Upper lobe of left lung (tissue), 6 donors: ENCODE results near the gene ALKBH8. TPM values are rescaled to one million over a fixed set of nuclear protein-coding genes. Genes with fewer than 3 reads are reported as not detected.
A peak's percentile ranks its signal among the peaks of the same experiment; 100 is the strongest.

Source experiments
- ATAC-seq, 2 donors: fragments of 200-7000 bp; cut with Tn5 transposase; one replicate each; pipeline ENCODE4 v1.9.1; 2022; ENCODE audit warnings: mild to moderate bottlenecking in 2 of 2, moderate library complexity in 2 of 2; ENCODE audit not compliant: low FRiP score in 2 of 2
- DNase-seq, 2 donors: peaks; one replicate each; pipeline ENCODE4 v3.0.0-alpha.2; 2019 to 2020
- H3K27ac ChIP-seq, 4 donors: fragments of 200-600 bp; sonication (generic); one replicate each; pipeline ENCODE4 v1.5.1; 2016 to 2019
- H3K27me3 ChIP-seq, 4 donors: fragments of 200-600 bp; sonication (generic); one replicate each; pipeline ENCODE4 v1.5.1; 2017 to 2019
- H3K36me3 ChIP-seq, 4 donors: fragments of 200-600 bp; sonication (generic); one replicate each; pipeline ENCODE4 v1.5.1; 2016 to 2019
- H3K4me1 ChIP-seq, 4 donors: fragments of 200-600 bp; sonication (generic); one replicate each; pipeline ENCODE4 v1.5.1; 2018 to 2019
- H3K4me3 ChIP-seq, 4 donors: fragments of 200-600 bp; sonication (generic); one replicate each; pipeline ENCODE4 v1.5.1; 2017 to 2019; ENCODE audit warnings: mild to moderate bottlenecking in 2 of 4, moderate library complexity in 1 of 4
- H3K9me3 ChIP-seq, 4 donors: fragments of 200-600 bp; sonication (generic); one replicate each; pipeline ENCODE4 v1.5.1; 2018 to 2019
- EP300 ChIP-seq, 4 donors: sonication (generic); formaldehyde crosslinking; IDR thresholded peaks; one replicate each; pipeline ENCODE4 v1.5.1; 2017; ENCODE audit warnings: antibody characterized with exemption in 4 of 4, control low read depth in 2 of 4
- POLR2A ChIP-seq, 4 donors: fragments of 450-650 bp; IDR thresholded peaks; one replicate each; pipeline ENCODE4 v1.5.1; 2016 to 2017; ENCODE audit warnings: antibody characterized with exemption in 4 of 4, mild to moderate bottlenecking in 2 of 4
- POLR2AphosphoS5 ChIP-seq, 2 donors: sonication (generic); formaldehyde crosslinking; IDR thresholded peaks; one replicate each; pipeline ENCODE4 v1.5.1; 2017; ENCODE audit warnings: antibody characterized with exemption in 2 of 2
- WGBS, 2 donors: methylation state at CpG; one replicate each; pipeline ENCODE4 v1.1.5; 2017 to 2018; 5-methylcytosine and 5-hydroxymethylcytosine counted together
- total RNA-seq, 6 donors: library from RNA; depleted of rRNA in 4 of 6; stranded (reverse); fragments of >200 nt in 4 of 6; gene quantifications; one replicate each; pipeline versions ENCODE4 v1.1.0 to v1.2.1, GENCODE V29; 2016 to 2021
- TF ChIP-seq, protein P1 (sequence below), 6 experiments: fragments of 450-650 bp in 4 of 6; fragments of 200-600 bp in 2 of 6; sonication (generic) in 2 of 6; IDR thresholded peaks; one replicate each; pipeline ENCODE4 v1.5.1; 2016 to 2019; ENCODE audit warnings: antibody characterized with exemption in 6 of 6
- donor health status: DM: no; HTN: no; CAD: no; lungs with moderate emphysema.
- donor health status: DM: no; HTN: yes; CAD: no; lungs with severe emphysema.

The ALKBH8 gene
- total RNA-seq, 6 donors from 2014 or later = 2.1 to 10.9 (median 6.5) TPM

DNA sequence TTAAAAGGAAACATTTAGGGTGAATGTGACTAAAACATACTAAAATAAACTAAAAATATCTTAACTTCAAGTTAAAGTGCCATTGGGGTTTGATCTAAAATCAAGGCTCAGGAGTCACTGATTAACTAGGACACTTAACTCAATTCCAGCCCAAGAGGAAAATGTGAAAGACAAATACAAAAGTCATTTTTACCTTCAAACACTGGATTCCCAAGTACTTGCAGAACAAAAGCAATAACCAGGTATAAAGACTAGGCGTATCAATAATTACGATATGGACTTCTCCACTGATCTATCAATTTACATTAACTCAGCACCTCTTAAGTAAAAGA lies 15.6 kb downstream of the ALKBH8 start:
- no peak for ATAC-seq
- Histone ChIP-seq H3K27ac (peak overlapping the region in 3 of 4 donors; percentile 25 to 59 (median 50)), H3K9me3 (no peaks in the 10 kb centered on the region), H3K4me3 (no peak overlapping the region), H3K4me1 (peaks cover 0 to 17% (median 4%) of the 10 kb centered on the region in 4 donors), H3K27me3 (no peaks in the 10 kb centered on the region), H3K36me3 (peaks cover 0 to 49% (median 1%) of the 10 kb centered on the region in 4 donors)
- TF ChIP-seq EP300 (IDR thresholded peaks at IDR 0.05) (no peak), POLR2AphosphoS5 (IDR thresholded peaks at IDR 0.05) (no peak), POLR2A (IDR thresholded peaks at IDR 0.05) (no peak)
- TF ChIP-seq, protein P1, sequence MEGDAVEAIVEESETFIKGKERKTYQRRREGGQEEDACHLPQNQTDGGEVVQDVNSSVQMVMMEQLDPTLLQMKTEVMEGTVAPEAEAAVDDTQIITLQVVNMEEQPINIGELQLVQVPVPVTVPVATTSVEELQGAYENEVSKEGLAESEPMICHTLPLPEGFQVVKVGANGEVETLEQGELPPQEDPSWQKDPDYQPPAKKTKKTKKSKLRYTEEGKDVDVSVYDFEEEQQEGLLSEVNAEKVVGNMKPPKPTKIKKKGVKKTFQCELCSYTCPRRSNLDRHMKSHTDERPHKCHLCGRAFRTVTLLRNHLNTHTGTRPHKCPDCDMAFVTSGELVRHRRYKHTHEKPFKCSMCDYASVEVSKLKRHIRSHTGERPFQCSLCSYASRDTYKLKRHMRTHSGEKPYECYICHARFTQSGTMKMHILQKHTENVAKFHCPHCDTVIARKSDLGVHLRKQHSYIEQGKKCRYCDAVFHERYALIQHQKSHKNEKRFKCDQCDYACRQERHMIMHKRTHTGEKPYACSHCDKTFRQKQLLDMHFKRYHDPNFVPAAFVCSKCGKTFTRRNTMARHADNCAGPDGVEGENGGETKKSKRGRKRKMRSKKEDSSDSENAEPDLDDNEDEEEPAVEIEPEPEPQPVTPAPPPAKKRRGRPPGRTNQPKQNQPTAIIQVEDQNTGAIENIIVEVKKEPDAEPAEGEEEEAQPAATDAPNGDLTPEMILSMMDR (IDR thresholded peaks at IDR 0.05) = no peak
- DNase-seq = no peak
- 78 to 85% methylated on average over 2 of the region's 2 CpGs for WGBS, 2 donors

DNA sequence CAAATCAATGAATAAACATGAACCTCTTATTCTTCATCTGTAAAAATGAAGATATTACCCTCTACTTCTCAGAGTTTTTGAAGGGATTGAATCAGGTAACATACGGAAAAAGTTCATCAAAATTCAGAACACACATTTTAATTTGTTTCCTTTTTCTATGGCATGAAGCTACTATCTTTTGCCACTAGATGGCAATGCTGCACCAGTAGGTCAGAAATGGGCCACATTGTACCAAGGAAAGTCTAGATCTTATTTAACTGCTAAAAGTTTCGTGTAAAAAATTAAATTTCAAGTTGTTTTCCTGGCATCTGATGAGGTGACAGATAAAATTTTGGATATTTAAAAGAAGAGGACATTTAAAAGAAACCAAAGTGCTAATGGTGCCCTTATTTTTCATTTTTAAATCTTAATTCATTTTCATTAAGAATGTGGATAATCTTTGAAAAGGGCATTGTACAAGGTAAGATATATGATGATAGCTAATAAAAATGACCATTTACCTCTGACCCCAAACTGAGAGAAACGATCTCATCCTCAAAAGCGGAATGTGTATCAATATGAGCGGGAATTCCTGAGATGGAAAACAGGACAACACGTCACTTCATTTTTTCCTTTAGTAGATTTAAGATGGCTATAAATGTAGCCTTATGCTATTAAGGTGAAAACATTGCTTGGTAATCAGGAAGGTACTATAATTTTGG lies 16.1 kb downstream of the ALKBH8 start:
- Histone ChIP-seq H3K4me1 (peaks cover 0 to 17% (median 4%) of the 10 kb centered on the region in 4 donors), H3K9me3 (no peaks in the 10 kb centered on the region), H3K36me3 (peaks cover 0 to 47% (median 1%) of the 10 kb centered on the region in 4 donors), H3K4me3 (no peak overlapping the region), H3K27me3 (no peaks in the 10 kb centered on the region), H3K27ac (peak overlapping the region in 1 of 4 donors; percentile 50)
- no peak for DNase-seq
- 59 to 64% methylated on average over 6 of the region's 6 CpGs for WGBS, 2 donors
- TF ChIP-seq POLR2A (IDR thresholded peaks at IDR 0.05) (no peak), POLR2AphosphoS5 (IDR thresholded peaks at IDR 0.05) (no peak), EP300 (IDR thresholded peaks at IDR 0.05) (no peak)
- TF ChIP-seq, protein P1 (IDR thresholded peaks at IDR 0.05) = peak; percentile 50 to 77 (median 67)
- ATAC-seq = peak; percentile 69 to 78

DNA sequence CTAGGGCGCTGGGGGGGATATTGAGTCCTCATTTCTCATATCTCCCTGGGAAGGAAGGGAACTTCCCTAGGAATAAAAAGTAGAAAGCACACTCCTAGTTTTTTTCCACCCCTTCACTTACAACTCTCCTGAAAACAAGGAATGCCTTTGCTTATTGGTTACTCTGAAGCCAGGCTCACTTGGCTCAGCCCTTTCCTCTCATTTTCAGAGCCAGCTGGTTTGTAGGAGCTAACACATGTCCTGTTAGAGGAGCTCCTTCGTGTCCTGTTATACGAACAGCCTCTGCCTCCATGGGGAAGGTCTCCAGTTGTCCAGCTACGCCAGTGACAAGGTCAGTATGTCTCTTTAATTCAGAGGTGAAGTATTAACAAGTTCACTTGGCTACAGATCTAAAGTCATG lies 17.6 kb downstream of the ALKBH8 start:
- 70 to 89% methylated on average over 4 of the region's 4 CpGs for WGBS, 2 donors
- Histone ChIP-seq H3K27me3 (no peaks in the 10 kb centered on the region), H3K4me3 (no peak overlapping the region), H3K9me3 (no peaks in the 10 kb centered on the region), H3K4me1 (peaks cover 0 to 17% (median 4%) of the 10 kb centered on the region in 4 donors), H3K27ac (no peak overlapping the region), H3K36me3 (peaks cover 0 to 33% (median 0%) of the 10 kb centered on the region in 4 donors)
- ATAC-seq (no peak), DNase-seq (no peak)
- TF ChIP-seq POLR2AphosphoS5 (IDR thresholded peaks at IDR 0.05) = no peak

DNA sequence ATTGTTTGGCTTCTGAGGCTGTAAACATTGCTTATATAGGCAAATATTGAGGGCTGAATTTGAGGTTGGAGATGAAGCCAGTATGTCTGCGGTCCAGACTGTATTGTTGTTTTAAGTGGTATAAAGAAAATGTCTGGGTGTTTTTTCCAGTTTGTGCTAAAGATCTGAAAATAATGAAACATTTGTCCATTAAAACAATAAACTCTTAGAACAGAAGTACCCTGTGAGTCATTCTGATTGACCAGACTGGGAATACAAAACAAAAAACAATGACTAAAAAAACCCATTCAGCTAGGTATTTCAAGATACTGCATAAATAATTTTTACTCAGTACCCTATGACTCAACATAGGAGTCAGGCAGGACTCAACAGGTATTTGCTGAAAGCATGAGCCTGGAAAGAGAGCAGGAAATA lies 20.4 kb downstream of the ALKBH8 start:
- no peaks in the 10 kb centered on the region for H3K27me3 ChIP-seq
- H3K4me3 ChIP-seq = no peak overlapping the region
- peaks cover 0 to 9% (median 0%) of the 10 kb centered on the region in 4 donors for H3K36me3 ChIP-seq
- DNase-seq = no peak
- 80 to 85% methylated on average over 1 of the region's 1 CpG for WGBS, 2 donors
- H3K4me1 ChIP-seq = peaks cover 0 to 11% (median under 1%) of the 10 kb centered on the region in 4 donors
- H3K9me3 ChIP-seq = no peaks in the 10 kb centered on the region
- no peak for TF ChIP-seq POLR2A (IDR thresholded peaks at IDR 0.05)
- TF ChIP-seq EP300 (IDR thresholded peaks at IDR 0.05) = no peak
- TF ChIP-seq POLR2AphosphoS5 (IDR thresholded peaks at IDR 0.05) = no peak
- TF ChIP-seq, protein P1 (IDR thresholded peaks at IDR 0.05) = no peak
- ATAC-seq = no peak
- no peak overlapping the region for H3K27ac ChIP-seq

DNA sequence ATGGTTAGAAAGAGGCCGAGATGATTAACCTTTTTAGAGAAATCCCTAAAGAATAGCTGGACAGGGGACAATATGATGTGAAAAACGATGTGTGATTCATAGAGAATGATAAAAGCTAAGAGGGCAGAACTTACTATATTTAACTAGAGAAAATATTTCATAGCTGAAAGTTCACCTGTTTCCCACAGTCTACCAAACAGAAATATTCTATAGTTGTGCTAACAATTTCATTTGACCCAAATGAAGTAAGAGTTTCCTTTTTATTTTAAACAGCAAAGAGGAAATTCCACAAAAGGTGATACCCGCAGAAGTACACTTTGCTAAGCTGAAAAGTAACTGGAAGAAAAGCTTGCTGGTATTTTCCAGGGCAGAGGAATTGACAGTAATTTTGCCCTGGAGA lies 26.7 kb downstream of the ALKBH8 start:
- Histone ChIP-seq H3K9me3 (no peaks in the 10 kb centered on the region), H3K4me1 (no peaks in the 10 kb centered on the region), H3K36me3 (peaks cover 0 to 6% (median 3%) of the 10 kb centered on the region in 4 donors), H3K4me3 (no peak overlapping the region), H3K27me3 (no peaks in the 10 kb centered on the region), H3K27ac (no peak overlapping the region)
- DNase-seq (no peak), ATAC-seq (no peak)
- no peak for TF ChIP-seq POLR2AphosphoS5 (IDR thresholded peaks at IDR 0.05)
- TF ChIP-seq, protein P1 (IDR thresholded peaks at IDR 0.05) = no peak
- TF ChIP-seq EP300 (IDR thresholded peaks at IDR 0.05) = no peak
- no peak for TF ChIP-seq POLR2A (IDR thresholded peaks at IDR 0.05)
- 86 to 88% methylated on average over 3 of the region's 3 CpGs for WGBS, 2 donors
